Smooth muscle cell (in vitro differentiated cells): Measurements from ENCODE around the gene ENO1. TPM values are rescaled to one million over a fixed set of nuclear protein-coding genes. Genes with fewer than 3 reads are reported as not detected.
A peak's percentile ranks its signal among the peaks of the same experiment; 100 is the strongest.

Experiments used
- DNase-seq: peaks from one replicate; lab custom pipeline; 2025; ENCODE audit not compliant: unreplicated experiment; lab: John Stamatoyannopoulos, UW
- H2AFZ ChIP-seq: fragments of 200-600 bp; sonication (generic); 2 replicates; pipeline ENCODE4 v1.6.0; 2016; ENCODE audit warnings: antibody characterized with exemption, low read depth, mild to moderate bottlenecking
- H3F3A ChIP-seq: fragments of 200-600 bp; sonication (generic); 2 replicates; pipeline ENCODE4 v1.6.0; 2017; ENCODE audit warnings: antibody characterized with exemption, low read depth
- H3K27ac ChIP-seq: fragments of 200-600 bp; sonication (generic); 2 replicates; pipeline ENCODE4 v1.5.1; 2016; ENCODE audit warnings: low read depth, mild to moderate bottlenecking
- H3K27me3 ChIP-seq: fragments of 200-600 bp; sonication (generic); 2 replicates; pipeline ENCODE4 v1.6.1; 2016; ENCODE audit warnings: low read depth, mild to moderate bottlenecking
- H3K36me3 ChIP-seq: fragments of 200-600 bp; sonication (generic); 2 replicates; pipeline ENCODE4 v1.5.1; 2016; ENCODE audit warnings: low read depth
- H3K4me1 ChIP-seq: fragments of 200-600 bp; sonication (generic); 2 replicates; pipeline ENCODE4 v1.5.1; 2016; ENCODE audit warnings: low read depth
- H3K4me2 ChIP-seq: fragments of 200-600 bp; sonication (generic); 2 replicates; pipeline ENCODE4 v1.6.0; 2016; ENCODE audit warnings: mild to moderate bottlenecking
- H3K4me3 ChIP-seq: fragments of 200-600 bp; sonication (generic); 2 replicates; pipeline ENCODE4 v1.5.1; 2016; ENCODE audit warnings: mild to moderate bottlenecking
- H3K79me2 ChIP-seq: fragments of 200-600 bp; sonication (generic); 2 replicates; pipeline ENCODE4 v1.6.0; 2016; ENCODE audit warnings: low read depth, mild to moderate bottlenecking
- H3K9ac ChIP-seq: fragments of 200-600 bp; sonication (generic); 2 replicates; pipeline ENCODE4 v1.6.0; 2016; ENCODE audit warnings: low read depth
- H3K9me3 ChIP-seq: fragments of 200-600 bp; sonication (generic); replicated peaks from 2 replicates; pipeline ENCODE4 v1.5.1; 2016; ENCODE audit warnings: low read depth
- H4K20me1 ChIP-seq: fragments of 200-600 bp; sonication (generic); 2 replicates; pipeline ENCODE4 v1.6.0; 2016; ENCODE audit warnings: low read depth
- CTCF ChIP-seq: fragments of 200-600 bp; sonication (generic); IDR thresholded peaks from 2 replicates; pipeline ENCODE4 v1.5.1; 2017; ENCODE audit warnings: borderline replicate concordance, mild to moderate bottlenecking, antibody characterized with exemption; ENCODE audit not compliant: insufficient read depth, poor library complexity, severe bottlenecking
- WGBS: methylation state at CpG from one replicate; pipeline ENCODE4 v1.1.7; 2016; ENCODE audit warnings: low lambda C conversion rate; 5-methylcytosine and 5-hydroxymethylcytosine counted together
- polyA plus RNA-seq: library from polyadenylated mRNA; unstranded; fragments of >200 nt; fragmentation: Nextera tagmentation; extraction: Ambion mirVana; gene quantifications from 2 replicates; pipeline ENCODE4 v1.2.1, GENCODE V29; 2016
- total RNA-seq: library from RNA; depleted of rRNA; stranded (reverse); fragments of >200 nt; gene quantifications from 2 replicates; pipeline ENCODE4 v1.2.3, GENCODE V29; 2014

The ENO1 gene
- total and polyA plus RNA-seq, 2 experiments from 2014 or later, result 1,276 to 2,235 TPM

GRCh38 chr1:8816831-8817411, 61.6 kb downstream of the ENO1 start:
- peak overlapping the region; percentile 99 for H3K4me3 ChIP-seq
- no peaks in the 10 kb centered on the region for H3K27me3 ChIP-seq
- peak overlapping the region; percentile 83 for H2AFZ ChIP-seq
- H3K4me1 ChIP-seq, result peaks cover 32% of the 10 kb centered on the region
- DNase-seq, result no peak
- TF ChIP-seq CTCF, result no peak
- H4K20me1 ChIP-seq, result peaks cover 34% of the 10 kb centered on the region
- peaks cover 54% of the 10 kb centered on the region for H3K79me2 ChIP-seq
- WGBS, result 1% methylated on average over 41 of the region's 41 CpGs
- peak overlapping the region; percentile 90 for H3K27ac ChIP-seq
- peak overlapping the region; percentile 96 for H3K9ac ChIP-seq
- H3K36me3 ChIP-seq, result no peaks in the 10 kb centered on the region
- no peaks in the 10 kb centered on the region for H3K9me3 ChIP-seq
- H3K4me2 ChIP-seq, result peak overlapping the region; percentile 89
- peaks cover 28% of the 10 kb centered on the region for H3F3A ChIP-seq

GRCh38 chr1:8816264-8816663, 62.2 kb downstream of the ENO1 start:
- H4K20me1 ChIP-seq, result peaks cover 40% of the 10 kb centered on the region
- H3F3A ChIP-seq, result peaks cover 23% of the 10 kb centered on the region
- DNase-seq, result no peak
- peak overlapping the region; percentile 96 for H3K9ac ChIP-seq
- H3K4me1 ChIP-seq, result peaks cover 26% of the 10 kb centered on the region
- peak overlapping the region; percentile 83 for H2AFZ ChIP-seq
- peak overlapping the region; percentile 90 for H3K27ac ChIP-seq
- peaks cover 61% of the 10 kb centered on the region for H3K79me2 ChIP-seq
- no peaks in the 10 kb centered on the region for H3K36me3 ChIP-seq
- peak overlapping the region; percentile 99 for H3K4me3 ChIP-seq
- WGBS, result 16% methylated on average over 3 of the region's 3 CpGs
- no peak for TF ChIP-seq CTCF
- H3K4me2 ChIP-seq, result peak overlapping the region; percentile 89
- no peaks in the 10 kb centered on the region for H3K9me3 ChIP-seq
- H3K27me3 ChIP-seq, result no peaks in the 10 kb centered on the region

- Histone ChIP-seq H3F3A (peaks cover 23% of the 10 kb centered on the region), H3K4me2 (peak overlapping the region; percentile 89), H4K20me1 (peaks cover 46% of the 10 kb centered on the region), H3K4me1 (peaks cover 25% of the 10 kb centered on the region), H3K27ac (peak overlapping the region; percentile 90), H3K9ac (peak overlapping the region; percentile 96), H3K9me3 (no peaks in the 10 kb centered on the region), H3K36me3 (no peaks in the 10 kb centered on the region), H3K79me2 (peaks cover 67% of the 10 kb centered on the region), H2AFZ (peak overlapping the region; percentile 2), H3K4me3 (peak overlapping the region; percentile 99), H3K27me3 (no peaks in the 10 kb centered on the region)
- DNase-seq, result no peak
- no peak for TF ChIP-seq CTCF
- WGBS, result 0% methylated on average over 2 of the region's 2 CpGs
Measured at GRCh38 chr1:8815582-8816151, 62.8 kb downstream of the ENO1 start.

- H4K20me1 ChIP-seq, result peaks cover 54% of the 10 kb centered on the region
- DNase-seq, result no peak
- peaks cover 25% of the 10 kb centered on the region for H3K4me1 ChIP-seq
- H3K4me3 ChIP-seq, result peak overlapping the region; percentile 99
- H3K27me3 ChIP-seq, result no peaks in the 10 kb centered on the region
- peak overlapping the region; percentile 90 for H3K27ac ChIP-seq
- peaks cover 23% of the 10 kb centered on the region for H3F3A ChIP-seq
- H3K4me2 ChIP-seq, result peak overlapping the region; percentile 89
- WGBS, result 44% methylated on average over 5 of the region's 5 CpGs
- no peak overlapping the region for H2AFZ ChIP-seq
- H3K36me3 ChIP-seq, result no peaks in the 10 kb centered on the region
- no peak overlapping the region for H3K9ac ChIP-seq
- no peaks in the 10 kb centered on the region for H3K9me3 ChIP-seq
- peaks cover 75% of the 10 kb centered on the region for H3K79me2 ChIP-seq
- no peak for TF ChIP-seq CTCF
Measured at GRCh38 chr1:8814865-8815264, 63.6 kb downstream of the ENO1 start.
